Measurements from ENCODE around the gene HAUS8.

GRCh38 chr19:17061205-17061604 is 14.0 kb downstream of the HAUS8 start:
- TF ChIP-seq POLR2A (IDR thresholded peaks at IDR 0.05), result no peak
- no peak for TF ChIP-seq POLR2AphosphoS5 (IDR thresholded peaks at IDR 0.05)
- no peak for TF ChIP-seq CTCF (IDR thresholded peaks at IDR 0.05)
- TF ChIP-seq EP300 (IDR thresholded peaks at IDR 0.05; ENCODE audit: low read depth), result no peak
